Epithelial cell of alveolus of lung (primary cell): ENCODE data around the gene LRSAM1. TPM values are rescaled to one million over a fixed set of nuclear protein-coding genes. Genes with fewer than 3 reads are reported as not detected.

Source experiments
- total RNA-seq: library from RNA; depleted of rRNA; stranded (reverse); fragments of >200 nt; gene quantifications from 2 replicates; pipeline ENCODE4 v1.2.1, GENCODE V29; 2015

Gene LRSAM1
- 7.3 and 17.6 TPM in 2 replicates for total RNA-seq

GRCh38 chr9:127450830-127451607 is at the start of gene LRSAM1, which contains the start of gene RPL12:
TSS of gene LRSAM1 (plus strand) at chr9:127451510. CDS start at chr9:127454528, 3,018 bp downstream.
TSS of gene RPL12 (minus strand) at chr9:127451406. CDS start at chr9:127451317, 89 bp downstream.

GRCh38 chr9:127423934-127424675 is 27.2 kb upstream of the LRSAM1 start, which contains the start of gene ZNF79:
TSS of gene ZNF79 (plus strand) at chr9:127424382. CDS start at chr9:127424788, 406 bp downstream.

Other genes starting within 250 kb of the LRSAM1 start
- 0.39 and 0.96 TPM in 2 replicates for gene GARNL3, start 186.7 kb upstream of the LRSAM1 start, total RNA-seq
- gene SLC2A8, start 54.3 kb upstream of the LRSAM1 start, total RNA-seq, result 6.5 and 16.0 TPM in 2 replicates
- 5.9 and 6.6 TPM in 2 replicates for gene ZNF79, start 27.1 kb upstream of the LRSAM1 start, total RNA-seq
- 3,154 and 4,961 TPM in 2 replicates for gene RPL12, start 104 bp upstream of the LRSAM1 start, total RNA-seq
- 34.9 and 60.6 TPM in 2 replicates for gene STXBP1, start 160.8 kb downstream of the LRSAM1 start, total RNA-seq